HL-60 (cell line): ENCODE results near the gene CCT5.

ENCODE experiments used
- DNase-seq, 2 experiments: peaks; one replicate each; pipeline ENCODE4 v3.0.0-alpha.2; 2010 to 2020; ENCODE audit warnings: low read depth in 1 of 2, low spot score in 1 of 2
- H3K27ac ChIP-seq: fragments of 250-450 bp; sonication (Bioruptor Pico); replicated peaks from 2 replicates; pipeline ENCODE4 v1.5.1; 2020; ENCODE audit warnings: mild to moderate bottlenecking, moderate library complexity
- H3K27me3 ChIP-seq: fragments of 250-450 bp; sonication (Bioruptor Pico); 2 replicates; pipeline ENCODE4 v1.5.1; 2021; ENCODE audit warnings: mild to moderate bottlenecking, moderate library complexity; ENCODE audit not compliant: insufficient read depth, poor library complexity, severe bottlenecking
- H3K4me3 ChIP-seq: replicated peaks from 2 replicates; pipeline ENCODE4 v1.5.1; 2011; ENCODE audit warnings: mild to moderate bottlenecking, control low read depth, low read length; ENCODE audit not compliant: insufficient read depth
- CTCF ChIP-seq: IDR thresholded peaks from one replicate; pipeline ENCODE4 v1.5.1; 2011; ENCODE audit warnings: low read length, control low read depth, inconsistent platforms; ENCODE audit not compliant: insufficient read depth
- GABPA ChIP-seq: IDR thresholded peaks from 2 replicates; pipeline ENCODE4 v1.6.1; 2012; ENCODE audit warnings: low read depth
- POLR2AphosphoS5 ChIP-seq: IDR thresholded peaks from 2 replicates; pipeline ENCODE4 v1.6.1; 2012; ENCODE audit warnings: low read depth
- REST ChIP-seq: IDR thresholded peaks from 2 replicates; pipeline ENCODE4 v1.6.1; 2012; ENCODE audit warnings: low read depth; ENCODE audit not compliant: insufficient replicate concordance
- SPI1 ChIP-seq: IDR thresholded peaks from 2 replicates; pipeline ENCODE4 v1.6.1; 2012; ENCODE audit warnings: low read depth, mild to moderate bottlenecking, borderline replicate concordance

Gene CCT5

DNA sequence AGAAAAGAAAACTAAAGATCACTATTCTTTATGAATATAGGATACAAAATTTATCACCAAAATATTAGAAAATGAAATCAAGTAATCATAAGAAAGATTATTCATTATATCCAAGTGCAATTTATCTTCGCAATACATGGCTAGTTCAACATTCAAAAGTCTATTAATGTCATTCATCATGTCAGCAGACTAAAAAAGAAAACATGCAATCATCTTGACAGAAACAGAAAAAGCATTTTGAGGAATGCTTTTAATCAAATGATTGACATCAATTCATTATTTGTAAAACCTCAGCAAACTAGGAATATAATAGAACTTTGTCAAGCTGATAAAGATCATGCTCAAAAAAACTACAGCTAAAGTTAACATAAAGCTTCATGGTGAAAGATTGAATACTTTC lies 41.1 kb upstream of the CCT5 start:
- no peak for DNase-seq
- no peak for TF ChIP-seq GABPA
- no peak for TF ChIP-seq POLR2AphosphoS5
- TF ChIP-seq REST: no peak
- no peak for TF ChIP-seq SPI1
- no peak for TF ChIP-seq CTCF

DNA sequence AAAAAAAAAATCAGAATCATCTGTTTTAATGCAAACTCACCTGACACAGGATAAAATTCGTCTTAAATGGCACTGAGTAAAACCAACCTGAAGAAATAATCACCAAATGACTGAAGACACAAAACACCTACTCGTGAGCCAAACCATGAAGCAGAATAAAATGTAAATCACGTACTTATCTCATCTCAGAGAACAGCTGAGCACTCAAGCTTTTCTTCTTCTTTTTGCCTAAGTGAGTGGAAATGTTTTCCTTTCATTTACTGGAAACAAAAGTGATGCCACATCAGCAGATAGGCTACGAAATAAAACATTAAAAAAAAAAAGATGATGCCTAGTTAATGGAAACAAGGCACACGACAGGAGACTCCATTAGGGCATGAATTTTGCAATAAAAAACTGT lies 36.8 kb upstream of the CCT5 start:
- no peak overlapping the region for H3K4me3 ChIP-seq
- no peaks in the 10 kb centered on the region for H3K27me3 ChIP-seq
- TF ChIP-seq GABPA (no peak), REST (no peak), SPI1 (no peak), CTCF (no peak), POLR2AphosphoS5 (no peak)
- DNase-seq: no peak
- H3K27ac ChIP-seq: no peak overlapping the region

More for the DNA sequence above, 41.1 kb upstream of the CCT5 start:
- Histone ChIP-seq H3K27me3 (no peaks in the 10 kb centered on the region), H3K27ac (no peak overlapping the region), H3K4me3 (no peak overlapping the region)

GRCh38 chr5:10214041-10214440 lies 36.0 kb upstream of the CCT5 start:
- H3K27me3 ChIP-seq: no peaks in the 10 kb centered on the region
- H3K27ac ChIP-seq: no peak overlapping the region
- no peak for TF ChIP-seq POLR2AphosphoS5
- TF ChIP-seq REST: no peak
- no peak for TF ChIP-seq GABPA
- no peak for TF ChIP-seq CTCF
- TF ChIP-seq SPI1: no peak
- DNase-seq: no peak
- no peak overlapping the region for H3K4me3 ChIP-seq
